Panc1 (cell line): Measurements from ENCODE around the gene EFNA5. TPM values are rescaled to one million over a fixed set of nuclear protein-coding genes. Genes with fewer than 3 reads are reported as not detected.

Source experiments
- ATAC-seq: fragments of 200-7000 bp; cut with Tn5 transposase; 2 replicates; pipeline ENCODE4 v1.9.1; 2020; ENCODE audit warnings: mild to moderate bottlenecking, moderate library complexity
- BruUV-seq: library from RNA; stranded (reverse); fragments of 400-500 nt; replicated peaks from 2 replicates; lab custom pipeline; 2021; lab: Mats Ljungman, UMichigan
- CTCF ChIA-PET: fragments of 300-600 bp; sonication (Branson Sonifier 250); formaldehyde crosslinking; loops from one replicate; lab custom pipeline; 2022; ENCODE audit warnings: antibody characterized with exemption; lab: Charles Lee
- POLR2A ChIA-PET: fragments of 300-600 bp; sonication (Branson Sonifier 250); formaldehyde crosslinking; loops from one replicate; lab custom pipeline; 2022; ENCODE audit warnings: antibody characterized with exemption; lab: Charles Lee
- DNase-seq: peaks from one replicate; pipeline ENCODE4 v3.0.0-alpha.2; 2010; ENCODE audit warnings: low read depth, low spot score
- H3K27ac ChIP-seq: 2 replicates; pipeline ENCODE4 v1.5.1; 2011; ENCODE audit warnings: mild to moderate bottlenecking, low read length, inconsistent platforms
- H3K27me3 ChIP-seq: fragments of 200-500 bp; sonication (Bioruptor generic); 2 replicates; pipeline ENCODE4 v1.6.0; 2014; ENCODE audit warnings: low read length, inconsistent platforms; ENCODE audit not compliant: control insufficient read depth, insufficient read depth
- H3K36me3 ChIP-seq: fragments of 200-500 bp; sonication (Bioruptor generic); 2 replicates; pipeline ENCODE4 v1.5.1; 2014; ENCODE audit warnings: inconsistent platforms, mild to moderate bottlenecking, low read length, moderate library complexity; ENCODE audit not compliant: control insufficient read depth, insufficient read depth
- H3K4me1 ChIP-seq: 2 replicates; pipeline ENCODE4 v1.5.1; 2011; ENCODE audit warnings: inconsistent platforms, mild to moderate bottlenecking, low read length, moderate library complexity; ENCODE audit not compliant: control insufficient read depth, insufficient read depth
- H3K4me3 ChIP-seq, 2 experiments: 2 replicates each; pipeline ENCODE4 v1.5.1; 2011 to 2012; ENCODE audit warnings: low read depth in 2 of 2, low read length in 2 of 2, mild to moderate bottlenecking in 2 of 2, inconsistent platforms in 1 of 2, moderate library complexity in 1 of 2
- H3K9me3 ChIP-seq: fragments of 200-500 bp; sonication (Bioruptor generic); 2 replicates; pipeline ENCODE4 v1.5.1; 2014; ENCODE audit warnings: low read depth, mild to moderate bottlenecking, inconsistent platforms, low read length, moderate library complexity; ENCODE audit not compliant: control insufficient read depth, insufficient read depth
- CTCF ChIP-seq: fragments of 450-650 bp; IDR thresholded peaks from 2 replicates; pipeline ENCODE4 v1.5.1; 2017; ENCODE audit warnings: mild to moderate bottlenecking
- POLR2AphosphoS5 ChIP-seq: IDR thresholded peaks from 2 replicates; pipeline ENCODE4 v1.6.1; 2012; ENCODE audit warnings: mild to moderate bottlenecking, low read depth, low read length, moderate library complexity
- REST ChIP-seq, 2 experiments: IDR thresholded peaks; 2 replicates each; pipeline ENCODE4 v1.6.1; 2011 to 2012; ENCODE audit warnings: low read depth in 2 of 2, control low read depth in 1 of 2, low read length in 1 of 2, mild to moderate bottlenecking in 1 of 2, moderate library complexity in 1 of 2; ENCODE audit not compliant: insufficient read depth in 1 of 2
- SIN3A ChIP-seq: IDR thresholded peaks from 2 replicates; pipeline ENCODE4 v1.6.1; 2012; ENCODE audit warnings: low read depth, mild to moderate bottlenecking, low read length, moderate library complexity, borderline replicate concordance; ENCODE audit not compliant: insufficient read depth
- TCF7L2 ChIP-seq: IDR thresholded peaks from 2 replicates; pipeline ENCODE4 v1.6.1; 2011; ENCODE audit warnings: mild to moderate bottlenecking, low read depth, low read length, inconsistent platforms
- in situ Hi-C: cut with HindIII; loops from 2 replicates; pipeline ENCODE4 v1.10.0; 2016; ENCODE audit warnings: low sequenced_read_pairs, low pct_unique_long_range_greater_than_20kb
- intact Hi-C: fragments of 100-400 bp; cut with micrococcal nuclease; formaldehyde crosslinking; loops from one replicate; pipeline ENCODE4 v1.10.0; 2022; ENCODE audit not compliant: unreplicated experiment
- total RNA-seq: library from RNA; stranded (reverse); gene quantifications from one replicate; pipeline ENCODE4 v1.2.1, GENCODE V29; 2021; ENCODE audit not compliant: unreplicated experiment

EFNA5 gene
- total RNA-seq, 1 experiment from 2014 or later = 30.5 TPM

GRCh38 chr5:107396351-107396690 lies 274.4 kb downstream of the EFNA5 start:
- Histone ChIP-seq H3K36me3 (no peaks in the 10 kb centered on the region), H3K4me1 (no peaks in the 10 kb centered on the region; the same call in 1 of the 2 replicates), H3K27me3 (no peaks in the 10 kb centered on the region), H3K27ac (no peak overlapping the region), H3K4me3 (no peak overlapping the region), H3K9me3 (no peaks in the 10 kb centered on the region)
- ATAC-seq (no peak), DNase-seq (no peak)
- in situ Hi-C loops (no loop called here), intact Hi-C loops (no loop called here)
- BruUV-seq = no TSS peak
- TF ChIP-seq POLR2AphosphoS5 (no peak), CTCF (no peak), REST (IDR thresholded peaks at IDR 0.05; ENCODE audit: insufficient read depth in 1 of 2, low read depth in 2 of 2, low read length in 1 of 2) (no peak), TCF7L2 (no peak), SIN3A (no peak)
- ChIA-PET POLR2A (no interaction called here), CTCF (no interaction called here)

- DNase-seq = no peak
- Histone ChIP-seq H3K9me3 (no peaks in the 10 kb centered on the region), H3K4me1 (no peaks in the 10 kb centered on the region; the same call in 1 of the 2 replicates), H3K36me3 (no peaks in the 10 kb centered on the region), H3K4me3 (no peak overlapping the region), H3K27ac (no peak overlapping the region), H3K27me3 (no peaks in the 10 kb centered on the region)
- ATAC-seq = no peak
- ChIA-PET CTCF (no interaction called here), POLR2A (no interaction called here)
- in situ Hi-C loops (no loop called here), intact Hi-C loops (no loop called here)
- TF ChIP-seq SIN3A = no peak
- no peak for TF ChIP-seq CTCF
- no peak for TF ChIP-seq REST (IDR thresholded peaks at IDR 0.05; ENCODE audit: insufficient read depth in 1 of 2, low read depth in 2 of 2, low read length in 1 of 2)
- no peak for TF ChIP-seq POLR2AphosphoS5
- no peak for TF ChIP-seq TCF7L2
- BruUV-seq = TSS peak; percentile 27
Observed at GRCh38 chr5:107395632-107396350, 274.9 kb downstream of the EFNA5 start.
